Hepatocyte (in vitro differentiated cells): ENCODE data around the gene GLI3. TPM values are rescaled to one million over a fixed set of nuclear protein-coding genes. Genes with fewer than 3 reads are reported as not detected.

Source experiments
- DNase-seq: peaks from one replicate; pipeline ENCODE4 v3.0.0-alpha.2; 2016; ENCODE audit warnings: low spot score
- H2AFZ ChIP-seq: fragments of 200-600 bp; sonication (generic); 2 replicates; pipeline ENCODE4 v1.6.0; 2016; ENCODE audit warnings: antibody characterized with exemption, mild to moderate bottlenecking
- H3K27ac ChIP-seq: fragments of 200-600 bp; sonication (generic); 2 replicates; pipeline ENCODE4 v1.5.1; 2016; ENCODE audit warnings: mild to moderate bottlenecking
- H3K27me3 ChIP-seq: fragments of 200-600 bp; sonication (generic); 2 replicates; pipeline ENCODE4 v1.6.1; 2016
- H3K36me3 ChIP-seq: fragments of 200-600 bp; sonication (generic); replicated peaks from 2 replicates; pipeline ENCODE4 v1.5.1; 2016; ENCODE audit warnings: low read depth; ENCODE audit not compliant: insufficient read depth
- H3K4me1 ChIP-seq: fragments of 200-600 bp; sonication (generic); 2 replicates; pipeline ENCODE4 v1.5.1; 2016; ENCODE audit warnings: mild to moderate bottlenecking, moderate library complexity; ENCODE audit not compliant: insufficient read depth
- H3K4me2 ChIP-seq: fragments of 200-600 bp; sonication (generic); 2 replicates; pipeline ENCODE4 v1.6.0; 2016
- H3K4me3 ChIP-seq: fragments of 200-600 bp; sonication (generic); 2 replicates; pipeline ENCODE4 v1.5.1; 2016; ENCODE audit warnings: mild to moderate bottlenecking
- H3K79me2 ChIP-seq: fragments of 200-600 bp; sonication (generic); 2 replicates; pipeline ENCODE4 v1.6.0; 2017; ENCODE audit warnings: mild to moderate bottlenecking
- H3K9me2 ChIP-seq: fragments of 200-600 bp; sonication (generic); replicated peaks from 2 replicates; pipeline ENCODE4 v1.6.0; 2017; ENCODE audit warnings: mild to moderate bottlenecking; ENCODE audit not compliant: insufficient read depth
- H3K9me3 ChIP-seq: fragments of 200-600 bp; sonication (generic); 2 replicates; pipeline ENCODE4 v1.5.1; 2016; ENCODE audit warnings: low read depth, mild to moderate bottlenecking
- H4K20me1 ChIP-seq: fragments of 200-600 bp; sonication (generic); 2 replicates; pipeline ENCODE4 v1.6.0; 2016; ENCODE audit warnings: mild to moderate bottlenecking; ENCODE audit not compliant: insufficient read depth, poor library complexity, severe bottlenecking
- CTCF ChIP-seq: fragments of 200-600 bp; sonication (generic); IDR thresholded peaks from 2 replicates; pipeline ENCODE4 v1.5.1; 2016; ENCODE audit warnings: antibody characterized with exemption, mild to moderate bottlenecking; ENCODE audit not compliant: poor library complexity
- EZH2 ChIP-seq: fragments of 200-600 bp; sonication (generic); IDR thresholded peaks from 2 replicates; pipeline ENCODE4 v1.6.1; 2016; ENCODE audit warnings: antibody characterized with exemption, mild to moderate bottlenecking, borderline replicate concordance
- EZH2phosphoT487 ChIP-seq: fragments of 200-600 bp; sonication (generic); IDR thresholded peaks from one replicate; pipeline ENCODE4 v1.6.1; 2018; ENCODE audit warnings: antibody characterized with exemption, mild to moderate bottlenecking, low read depth, moderate library complexity; ENCODE audit not compliant: unreplicated experiment, severe bottlenecking
- WGBS: methylation state at CpG from one replicate; pipeline ENCODE4 v1.1.6; 2016; ENCODE audit warnings: low lambda C conversion rate; ENCODE audit errors: missing lambda C conversion rate; 5-methylcytosine and 5-hydroxymethylcytosine counted together
- polyA plus RNA-seq: library from polyadenylated mRNA; unstranded; fragments of >200 nt; fragmentation: Nextera tagmentation; extraction: Ambion mirVana; gene quantifications from 2 replicates; pipeline ENCODE4 v1.2.1, GENCODE V29; 2016
- total RNA-seq: library from RNA; depleted of rRNA; stranded (reverse); fragments of >200 nt; gene quantifications from 2 replicates; pipeline ENCODE4 v1.2.3, GENCODE V29; 2014

The GLI3 gene
- total and polyA plus RNA-seq, 2 experiments from 2014 or later, result 5.5 to 20.0 TPM

GRCh38 chr7:41994036-41994745 lies 242.8 kb downstream of the GLI3 start:
- no peaks in the 10 kb centered on the region for H3K4me1 ChIP-seq
- H3K4me2 ChIP-seq, result no peak overlapping the region
- no peak overlapping the region for H3K4me3 ChIP-seq
- H3K27me3 ChIP-seq, result no peaks in the 10 kb centered on the region
- no peaks in the 10 kb centered on the region for H4K20me1 ChIP-seq
- no peak overlapping the region for H3K27ac ChIP-seq
- no peaks in the 10 kb centered on the region for H3K9me3 ChIP-seq
- H3K36me3 ChIP-seq, result no peaks in the 10 kb centered on the region
- TF ChIP-seq CTCF, result no peak
- TF ChIP-seq EZH2, result no peak
- TF ChIP-seq EZH2phosphoT487, result no peak
- WGBS, result 77% methylated on average over 3 of the region's 3 CpGs
- H2AFZ ChIP-seq, result no peak overlapping the region
- H3K9me2 ChIP-seq, result no peaks in the 10 kb centered on the region
- H3K79me2 ChIP-seq, result no peaks in the 10 kb centered on the region
- DNase-seq, result no peak

- H3K27me3 ChIP-seq, result no peaks in the 10 kb centered on the region
- H3K36me3 ChIP-seq, result no peaks in the 10 kb centered on the region
- H3K27ac ChIP-seq, result no peak overlapping the region
- 75% methylated on average over 13 of the region's 13 CpGs for WGBS
- no peaks in the 10 kb centered on the region for H4K20me1 ChIP-seq
- H3K4me1 ChIP-seq, result no peaks in the 10 kb centered on the region
- H3K9me3 ChIP-seq, result no peaks in the 10 kb centered on the region
- no peaks in the 10 kb centered on the region for H3K9me2 ChIP-seq
- no peak overlapping the region for H3K4me3 ChIP-seq
- H3K4me2 ChIP-seq, result no peak overlapping the region
- TF ChIP-seq EZH2phosphoT487, result no peak
- no peak for TF ChIP-seq EZH2
- no peak for TF ChIP-seq CTCF
- no peaks in the 10 kb centered on the region for H3K79me2 ChIP-seq
- DNase-seq, result no peak
- no peak overlapping the region for H2AFZ ChIP-seq
Measured at GRCh38 chr7:41992881-41993867, 243.8 kb downstream of the GLI3 start.

DNA sequence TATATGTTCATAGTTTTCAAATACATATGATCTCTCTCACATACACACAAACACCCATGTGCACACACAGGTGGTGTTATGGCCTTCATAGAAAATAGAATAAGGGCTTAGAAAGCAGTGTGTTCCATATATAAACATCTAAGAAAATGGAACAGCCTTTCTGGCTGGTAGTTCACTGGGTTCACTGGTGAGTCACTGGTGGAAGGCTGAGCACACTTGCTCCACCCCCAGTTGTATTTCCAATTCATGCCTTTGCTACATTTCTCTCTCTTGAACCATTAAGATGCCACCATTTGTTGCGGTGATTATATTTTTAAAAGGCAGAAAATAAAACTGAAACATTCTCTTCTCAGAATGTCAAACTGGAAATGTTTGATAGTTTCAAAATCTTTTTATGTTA lies 252.1 kb downstream of the GLI3 start:
- H3K79me2 ChIP-seq, result no peaks in the 10 kb centered on the region
- peaks cover 6% of the 10 kb centered on the region for H3K4me1 ChIP-seq
- no peaks in the 10 kb centered on the region for H3K36me3 ChIP-seq
- no peaks in the 10 kb centered on the region for H3K9me2 ChIP-seq
- no peak overlapping the region for H3K4me3 ChIP-seq
- H3K27ac ChIP-seq, result no peak overlapping the region
- DNase-seq, result peak; percentile 13
- H4K20me1 ChIP-seq, result no peaks in the 10 kb centered on the region
- H3K4me2 ChIP-seq, result no peak overlapping the region
- 96% methylated on average over 1 of the region's 1 CpG for WGBS
- no peak overlapping the region for H2AFZ ChIP-seq
- no peaks in the 10 kb centered on the region for H3K9me3 ChIP-seq
- TF ChIP-seq EZH2, result no peak
- TF ChIP-seq CTCF, result no peak
- TF ChIP-seq EZH2phosphoT487, result no peak
- no peaks in the 10 kb centered on the region for H3K27me3 ChIP-seq
